Caco-2 (cell line): Measurements from ENCODE around the gene SEPTIN2. TPM values are rescaled to one million over a fixed set of nuclear protein-coding genes. Genes with fewer than 3 reads are reported as not detected.
A peak's percentile ranks its signal among the peaks of the same experiment; 100 is the strongest.
"Not testable (repeated sequence)": the region's sequence is repeated elsewhere in the genome, so short reads cannot be mapped to it uniquely, and the experiment has no call there.

Source experiments
- BruUV-seq: library from RNA; stranded (reverse); fragments of 400-500 nt; replicated peaks from 2 replicates; lab custom pipeline; 2021; lab: Mats Ljungman, UMichigan
- CTCF ChIA-PET: fragments of 300-600 bp; sonication (Branson Sonifier 250); formaldehyde crosslinking; loops from one replicate; lab custom pipeline; 2022; ENCODE audit warnings: antibody characterized with exemption; lab: Charles Lee
- POLR2A ChIA-PET: fragments of 300-600 bp; sonication (Branson Sonifier 250); formaldehyde crosslinking; loops from one replicate; lab custom pipeline; 2022; ENCODE audit warnings: antibody characterized with exemption; lab: Charles Lee
- DNase-seq, 2 experiments: peaks; one replicate each; pipeline versions ENCODE4 v3.0.0 to v3.0.0-alpha.2; 2020 to 2022
- H3K27me3 ChIP-seq: replicated peaks from 2 replicates; pipeline ENCODE4 v1.6.0; 2011; ENCODE audit warnings: low read length; ENCODE audit not compliant: control insufficient read depth, insufficient read depth
- H3K36me3 ChIP-seq: 2 replicates; pipeline ENCODE4 v1.5.1; 2011; ENCODE audit warnings: low read length; ENCODE audit not compliant: control insufficient read depth, insufficient read depth
- H3K4me1 ChIP-seq: fragments of 250-450 bp; sonication (Bioruptor Pico); 2 replicates; pipeline ENCODE4 v1.5.1; 2020; ENCODE audit warnings: mild to moderate bottlenecking
- H3K4me3 ChIP-seq: 2 replicates; pipeline ENCODE4 v1.5.1; 2011; ENCODE audit warnings: low read depth, mild to moderate bottlenecking, control low read depth, low read length
- H3K9me3 ChIP-seq: fragments of 250-450 bp; sonication (Bioruptor Pico); 2 replicates; pipeline ENCODE4 v1.5.1; 2020; ENCODE audit warnings: mild to moderate bottlenecking, moderate library complexity
- H3K27ac Mint-ChIP-seq: one replicate; pipeline ENCODE4 v1.8.0; 2022; ENCODE audit warnings: mixed read lengths; ENCODE audit not compliant: unreplicated experiment
- H3K27me3 Mint-ChIP-seq: one replicate; pipeline ENCODE4 v1.8.0; 2022; ENCODE audit warnings: mixed read lengths; ENCODE audit not compliant: insufficient read depth, unreplicated experiment
- H3K36me3 Mint-ChIP-seq: one replicate; pipeline ENCODE4 v1.8.0; 2022; ENCODE audit warnings: mild to moderate bottlenecking, mixed read lengths; ENCODE audit not compliant: insufficient read depth, unreplicated experiment
- H3K4me1 Mint-ChIP-seq: one replicate; pipeline ENCODE4 v1.8.0; 2022; ENCODE audit warnings: low read depth, mixed read lengths; ENCODE audit not compliant: unreplicated experiment
- H3K4me3 Mint-ChIP-seq: one replicate; pipeline ENCODE4 v1.8.0; 2022; ENCODE audit warnings: mild to moderate bottlenecking, moderate library complexity, mixed read lengths; ENCODE audit not compliant: unreplicated experiment
- H3K9me3 Mint-ChIP-seq: one replicate; pipeline ENCODE4 v1.8.0; 2022; ENCODE audit warnings: mixed read lengths; ENCODE audit not compliant: unreplicated experiment
- CTCF ChIP-seq, 2 experiments: fragments of 200-600 bp in 1 of 2; IDR thresholded peaks; 1 replicate in 1 of 2; 2 replicates in 1 of 2; pipeline versions ENCODE4 v1.5.1 to v1.8.0; 2011 to 2022; ENCODE audit warnings: antibody characterized with exemption in 1 of 2, control low read depth in 1 of 2, inconsistent platforms in 1 of 2, low read depth in 1 of 2, low read length in 1 of 2, mild to moderate bottlenecking in 1 of 2, moderate library complexity in 1 of 2; ENCODE audit not compliant: insufficient read depth in 1 of 2, severe bottlenecking in 1 of 2, unreplicated experiment in 1 of 2
- intact Hi-C: fragments of 100-400 bp; cut with micrococcal nuclease; formaldehyde crosslinking; loops from one replicate; pipeline ENCODE4 v1.10.0; 2022; ENCODE audit not compliant: unreplicated experiment
- total RNA-seq: library from RNA; stranded (reverse); gene quantifications from 2 replicates; pipeline ENCODE4 v1.2.3, GENCODE V29; 2022

SEPTIN2 gene
- total RNA-seq, 1 experiment from 2014 or later = 209 TPM

- ChIA-PET CTCF (no interaction called here), POLR2A (interaction anchor here (0.5 to 1.5 kb wide), 5 partner anchors 20 to 317 kb away, joined by 3 to 7 read pairs (median 4); no protein-coding TSS in a partner anchor)
- Mint-ChIP-seq H3K36me3 (peaks cover 51% of the 10 kb centered on the region), H3K9me3 (no peaks in the 10 kb centered on the region), H3K27ac (peak within 1 kb of the TSS; percentile 100), H3K4me1 (peaks cover 17% of the 10 kb centered on the region), H3K27me3 (no peaks in the 10 kb centered on the region), H3K4me3 (peak within 1 kb of the TSS; percentile 100)
- Histone ChIP-seq H3K4me1 (peaks cover 18% of the 10 kb centered on the region; the same call in 1 of the 2 replicates), H3K36me3 (no peaks in the 10 kb centered on the region), H3K9me3 (no peaks in the 10 kb centered on the region), H3K4me3 (peak within 1 kb of the TSS; percentile 92), H3K27me3 (no peaks in the 10 kb centered on the region)
- TF ChIP-seq CTCF (IDR thresholded peaks at IDR 0.05; ENCODE audit: insufficient read depth in 1 of 2, low read depth in 1 of 2, low read length in 1 of 2, severe bottlenecking in 1 of 2, unreplicated experiment in 1 of 2) = no peak
- peak; percentile 97 to 98 for DNase-seq
- no TSS peak for BruUV-seq
- intact Hi-C loops = loop anchor here (1.0 to 2.0 kb wide), 2 partner anchors 41 to 42 kb away; partner anchors contain the start of gene FARP2
These were observed 439 bp upstream of the SEPTIN2 start, which contains the start of gene HDLBP for GRCh38 chr2:241315093-241315878. Gene HDLBP, minus strand, starts transcription at chr2:241315672. Its CDS starts 48,803 bp downstream, at chr2:241266869.

GRCh38 chr2:241316825-241317224 lies 1.1 kb downstream of the SEPTIN2 start:
- Mint-ChIP-seq H3K27me3 (no peaks in the 10 kb centered on the region), H3K27ac (peak overlapping the region; percentile 100), H3K9me3 (no peaks in the 10 kb centered on the region), H3K4me3 (peak overlapping the region; percentile 100), H3K36me3 (peaks cover 55% of the 10 kb centered on the region), H3K4me1 (peaks cover 16% of the 10 kb centered on the region)
- H3K9me3 ChIP-seq = no peaks in the 10 kb centered on the region
- POLR2A ChIA-PET = no interaction called here
- no peak for TF ChIP-seq CTCF (IDR thresholded peaks at IDR 0.05; ENCODE audit: insufficient read depth in 1 of 2, low read depth in 1 of 2, low read length in 1 of 2, severe bottlenecking in 1 of 2, unreplicated experiment in 1 of 2)
- H3K4me3 ChIP-seq = peak overlapping the region; percentile 92
- CTCF ChIA-PET = no interaction called here
- no peaks in the 10 kb centered on the region for H3K36me3 ChIP-seq
- peaks cover 14% of the 10 kb centered on the region; the same call in 1 of the 2 replicates for H3K4me1 ChIP-seq
- DNase-seq = no peak
- H3K27me3 ChIP-seq = no peaks in the 10 kb centered on the region
- BruUV-seq = no TSS peak
- intact Hi-C loops = no loop called here

GRCh38 chr2:241317391-241317790 lies 1.7 kb downstream of the SEPTIN2 start:
- DNase-seq = no peak
- 0 out of 2 replicates have a peak, but pooled peaks cover 12% of the 10 kb centered on the region for H3K4me1 ChIP-seq
- Mint-ChIP-seq H3K4me3 (peak overlapping the region; percentile 100), H3K4me1 (peaks cover 17% of the 10 kb centered on the region), H3K27me3 (no peaks in the 10 kb centered on the region), H3K9me3 (no peaks in the 10 kb centered on the region), H3K27ac (peak overlapping the region; percentile 100), H3K36me3 (peaks cover 58% of the 10 kb centered on the region)
- BruUV-seq = TSS peak; percentile 26
- no peaks in the 10 kb centered on the region for H3K9me3 ChIP-seq
- intact Hi-C loops = no loop called here
- peak overlapping the region; percentile 92 for H3K4me3 ChIP-seq
- TF ChIP-seq CTCF (IDR thresholded peaks at IDR 0.05; ENCODE audit: insufficient read depth in 1 of 2, low read depth in 1 of 2, low read length in 1 of 2, severe bottlenecking in 1 of 2, unreplicated experiment in 1 of 2) = no peak
- POLR2A ChIA-PET = no interaction called here
- H3K27me3 ChIP-seq = no peaks in the 10 kb centered on the region
- CTCF ChIA-PET = no interaction called here
- H3K36me3 ChIP-seq = no peaks in the 10 kb centered on the region

GRCh38 chr2:241318830-241319229 lies 3.1 kb downstream of the SEPTIN2 start:
- POLR2A ChIA-PET, H3K9me3 ChIP-seq, DNase-seq, H3K27ac Mint-ChIP-seq, H3K27me3 ChIP-seq, H3K27me3 Mint-ChIP-seq, BruUV-seq, H3K4me1 ChIP-seq, CTCF ChIA-PET, H3K9me3 Mint-ChIP-seq, H3K4me3 ChIP-seq, H3K4me3 Mint-ChIP-seq, intact Hi-C loops, H3K36me3 ChIP-seq: not testable (repeated sequence)
- Mint-ChIP-seq H3K4me1 (peaks cover 17% of the 10 kb centered on the region), H3K36me3 (peaks cover 54% of the 10 kb centered on the region)
